Esophagus squamous epithelium (tissue), 5 donors: Measurements from ENCODE around the gene ATP8A2. TPM values are rescaled to one million over a fixed set of nuclear protein-coding genes. Genes with fewer than 3 reads are reported as not detected.

ENCODE experiments used
- DNase-seq: peaks from one replicate; lab custom pipeline; 2025; lab: John Stamatoyannopoulos, UW
- H3K27ac ChIP-seq, 4 donors: fragments of 200-600 bp; sonication (generic); one replicate each; pipeline ENCODE4 v1.5.1; 2016 to 2019; ENCODE audit warnings: mild to moderate bottlenecking in 1 of 4
- H3K27me3 ChIP-seq, 4 donors: fragments of 200-600 bp; sonication (generic); 1 replicate in 3 of 4; 2 replicates in 1 of 4; pipeline versions ENCODE4 v1.5.1 to v1.6.0; 2017 to 2021; ENCODE audit warnings: antibody characterized with exemption in 1 of 4
- H3K36me3 ChIP-seq, 3 donors: fragments of 200-600 bp; sonication (generic); one replicate each; pipeline ENCODE4 v1.5.1; 2016 to 2019
- H3K4me1 ChIP-seq, 3 donors: fragments of 200-600 bp; sonication (generic); one replicate each; pipeline ENCODE4 v1.5.1; 2017 to 2019
- H3K4me3 ChIP-seq, 4 donors: fragments of 200-600 bp; sonication (generic); 1 replicate in 3 of 4; 2 replicates in 1 of 4; pipeline ENCODE4 v1.5.1; 2016 to 2019; ENCODE audit warnings: mild to moderate bottlenecking in 2 of 4, moderate library complexity in 1 of 4
- H3K9me3 ChIP-seq, 3 donors: fragments of 200-600 bp; sonication (generic); one replicate each; pipeline ENCODE4 v1.5.1; 2016 to 2019
- POLR2A ChIP-seq, 4 donors: fragments of 450-650 bp; IDR thresholded peaks; one replicate each; pipeline ENCODE4 v1.6.1; 2017; ENCODE audit warnings: antibody characterized with exemption in 4 of 4, mild to moderate bottlenecking in 4 of 4, moderate library complexity in 3 of 4
- WGBS, 2 donors: methylation state at CpG; one replicate each; pipeline ENCODE4 v1.1.5; 2018; 5-methylcytosine and 5-hydroxymethylcytosine counted together
- intact Hi-C: fragments of 100-400 bp; cut with DNase I; formaldehyde crosslinking; loops from one replicate; pipeline ENCODE4 v1.15.0; 2022
- total RNA-seq, 4 donors: library from RNA; depleted of rRNA; stranded (reverse); fragments of >200 nt; gene quantifications; one replicate each; pipeline ENCODE4 v1.1.0, GENCODE V29; 2016
- TF ChIP-seq, protein P1 (sequence below), 6 experiments: fragments of 450-650 bp in 4 of 6; fragments of 200-600 bp in 2 of 6; sonication (generic) in 2 of 6; IDR thresholded peaks; one replicate each; pipeline ENCODE4 v1.5.1; 2016 to 2019; ENCODE audit warnings: antibody characterized with exemption in 6 of 6, mild to moderate bottlenecking in 4 of 6, moderate library complexity in 4 of 6
- donor health status: DM: yes; HTN: yes; CAD: no.

ATP8A2 gene
- total RNA-seq, 4 donors from 2014 or later = not detected

DNA sequence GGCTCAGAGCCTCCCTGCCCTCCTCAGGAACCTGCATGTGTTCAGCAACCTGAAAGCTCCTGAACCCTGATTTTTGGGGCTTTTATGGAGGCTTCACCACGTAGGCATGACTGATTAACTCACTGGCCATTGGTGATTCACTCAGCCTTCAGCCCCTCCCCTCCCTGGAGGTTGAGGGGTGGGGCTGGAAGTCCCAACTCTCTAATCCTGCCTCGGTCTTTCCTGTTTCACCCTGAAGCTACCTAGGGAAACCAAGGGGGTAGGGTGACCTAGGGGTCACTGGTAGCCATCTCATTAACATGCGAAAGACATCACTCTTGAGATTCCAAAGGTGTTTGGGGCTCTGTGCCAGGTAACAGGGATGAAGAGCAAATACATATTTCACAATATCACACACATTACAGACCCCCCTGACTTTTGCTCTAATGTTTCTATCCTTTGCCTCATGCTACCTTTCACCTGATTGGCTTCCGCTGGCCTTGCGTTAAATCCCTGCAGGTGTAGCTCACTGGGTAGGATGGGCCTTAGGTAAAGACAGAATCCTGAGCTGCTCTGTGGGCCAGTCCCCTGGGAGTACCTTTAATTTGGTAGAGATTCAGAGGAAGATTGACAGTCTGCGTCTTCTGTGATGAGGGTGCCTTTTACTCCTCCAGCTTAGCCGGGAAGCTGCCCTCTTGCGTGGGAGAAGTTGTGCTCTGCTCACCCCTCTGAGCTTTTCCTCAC, 260.6 kb downstream of the ATP8A2 start:
- Histone ChIP-seq H3K36me3 (no peaks in the 10 kb centered on the region), H3K4me1 (no peaks in the 10 kb centered on the region), H3K27ac (no peak overlapping the region), H3K27me3 (peaks cover 0 to 7% (median 0%) of the 10 kb centered on the region in 4 donors), H3K4me3 (no peak overlapping the region), H3K9me3 (no peaks in the 10 kb centered on the region)
- no peak for DNase-seq
- no peak for TF ChIP-seq POLR2A (IDR thresholded peaks at IDR 0.05)
- TF ChIP-seq, protein P1, sequence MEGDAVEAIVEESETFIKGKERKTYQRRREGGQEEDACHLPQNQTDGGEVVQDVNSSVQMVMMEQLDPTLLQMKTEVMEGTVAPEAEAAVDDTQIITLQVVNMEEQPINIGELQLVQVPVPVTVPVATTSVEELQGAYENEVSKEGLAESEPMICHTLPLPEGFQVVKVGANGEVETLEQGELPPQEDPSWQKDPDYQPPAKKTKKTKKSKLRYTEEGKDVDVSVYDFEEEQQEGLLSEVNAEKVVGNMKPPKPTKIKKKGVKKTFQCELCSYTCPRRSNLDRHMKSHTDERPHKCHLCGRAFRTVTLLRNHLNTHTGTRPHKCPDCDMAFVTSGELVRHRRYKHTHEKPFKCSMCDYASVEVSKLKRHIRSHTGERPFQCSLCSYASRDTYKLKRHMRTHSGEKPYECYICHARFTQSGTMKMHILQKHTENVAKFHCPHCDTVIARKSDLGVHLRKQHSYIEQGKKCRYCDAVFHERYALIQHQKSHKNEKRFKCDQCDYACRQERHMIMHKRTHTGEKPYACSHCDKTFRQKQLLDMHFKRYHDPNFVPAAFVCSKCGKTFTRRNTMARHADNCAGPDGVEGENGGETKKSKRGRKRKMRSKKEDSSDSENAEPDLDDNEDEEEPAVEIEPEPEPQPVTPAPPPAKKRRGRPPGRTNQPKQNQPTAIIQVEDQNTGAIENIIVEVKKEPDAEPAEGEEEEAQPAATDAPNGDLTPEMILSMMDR (IDR thresholded peaks at IDR 0.05) = no peak
- intact Hi-C loops = no loop called here
- WGBS, 2 donors = 77 to 80% methylated on average over 7 to 8 of the region's 8 CpGs

DNA sequence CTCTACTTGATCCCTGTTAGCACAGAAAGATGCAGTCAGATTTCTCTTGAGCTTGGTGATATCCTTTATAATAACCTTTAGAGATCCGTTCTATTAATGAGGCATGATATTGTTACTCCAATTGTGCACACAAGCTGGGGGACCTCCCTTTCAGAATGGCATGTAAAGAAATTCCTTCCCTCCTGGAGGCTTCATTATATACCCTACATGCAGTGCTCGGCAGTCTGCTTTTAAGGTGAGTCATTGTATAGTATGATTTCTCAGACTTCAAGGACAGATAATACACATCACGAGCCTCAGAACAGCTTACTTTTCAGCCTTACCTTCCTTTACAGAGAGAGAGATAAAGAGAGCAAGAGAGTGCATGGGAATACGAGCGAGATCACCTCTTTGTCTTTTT, 261.3 kb downstream of the ATP8A2 start:
- H3K36me3 ChIP-seq = no peaks in the 10 kb centered on the region
- 38 to 59% methylated on average over 5 of the region's 5 CpGs for WGBS, 2 donors
- H3K9me3 ChIP-seq = no peaks in the 10 kb centered on the region
- TF ChIP-seq, protein P1 (IDR thresholded peaks at IDR 0.05) = no peak
- no peak for TF ChIP-seq POLR2A (IDR thresholded peaks at IDR 0.05)
- H3K4me3 ChIP-seq = no peak overlapping the region
- no peaks in the 10 kb centered on the region for H3K4me1 ChIP-seq
- intact Hi-C loops = no loop called here
- DNase-seq = no peak
- H3K27me3 ChIP-seq = peaks cover 0 to 7% (median 0%) of the 10 kb centered on the region in 4 donors
- H3K27ac ChIP-seq = no peak overlapping the region

DNA sequence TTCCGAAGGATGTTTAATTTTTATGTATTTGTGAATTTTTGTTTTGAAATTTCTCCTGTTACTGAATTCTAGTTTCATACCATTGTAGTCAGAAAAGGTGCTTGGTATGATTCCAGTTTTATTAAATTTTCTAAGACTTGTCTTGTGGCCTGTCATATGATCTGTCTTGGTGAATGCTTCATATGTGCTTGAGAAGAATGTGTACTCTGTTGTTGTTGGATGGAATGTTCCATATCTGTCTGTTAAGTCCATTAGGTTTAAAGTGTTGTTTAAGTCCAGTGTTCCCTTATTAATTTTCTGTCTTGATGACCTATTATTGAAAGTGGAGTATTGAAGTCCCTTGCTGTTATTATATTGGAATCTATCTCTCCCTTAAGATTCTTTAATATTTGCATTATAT, 273.9 kb downstream of the ATP8A2 start:
- Histone ChIP-seq H3K27ac (no peak overlapping the region), H3K4me3 (no peak overlapping the region), H3K27me3 (no peaks in the 10 kb centered on the region), H3K4me1 (no peaks in the 10 kb centered on the region), H3K36me3 (no peaks in the 10 kb centered on the region), H3K9me3 (no peaks in the 10 kb centered on the region)
- TF ChIP-seq, protein P1 (IDR thresholded peaks at IDR 0.05) = no peak
- TF ChIP-seq POLR2A (IDR thresholded peaks at IDR 0.05) = no peak
- no peak for DNase-seq
- intact Hi-C loops = no loop called here
- 73 to 90% methylated on average over 1 of the region's 1 CpG for WGBS, 2 donors

DNA sequence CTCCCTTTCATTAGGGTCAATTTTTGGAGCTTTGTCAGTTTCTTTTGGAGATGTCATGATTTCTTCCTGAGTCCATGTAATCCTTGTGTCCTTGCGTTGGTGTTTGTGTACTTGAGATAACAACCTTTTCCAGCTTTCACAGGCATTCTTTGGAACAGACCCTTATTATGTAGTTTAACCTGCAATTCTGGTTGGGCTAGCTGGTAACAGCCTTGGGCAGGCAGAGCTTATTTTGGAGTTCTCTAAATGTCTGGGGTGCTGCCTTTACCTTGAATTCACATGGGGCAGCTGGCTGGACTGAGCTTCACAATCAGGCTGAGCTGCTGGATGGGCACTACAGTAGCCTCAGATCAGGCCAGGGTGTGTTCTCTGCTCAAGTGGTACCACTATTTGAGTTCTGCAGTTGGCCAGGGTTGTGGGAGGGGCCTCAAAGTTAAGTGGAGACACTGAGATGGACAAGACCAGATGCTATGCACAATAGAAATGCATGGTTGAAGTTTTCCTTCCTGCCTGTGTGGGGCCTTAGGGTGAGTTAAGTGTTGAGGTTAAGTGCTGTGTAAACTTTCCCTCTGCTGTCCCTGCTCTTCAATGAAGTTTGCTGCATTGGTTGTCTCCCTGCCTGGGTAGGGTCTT, 277.3 kb downstream of the ATP8A2 start:
- no peak overlapping the region for H3K4me3 ChIP-seq
- no peaks in the 10 kb centered on the region for H3K36me3 ChIP-seq
- no peak overlapping the region for H3K27ac ChIP-seq
- no peaks in the 10 kb centered on the region for H3K27me3 ChIP-seq
- no peaks in the 10 kb centered on the region for H3K4me1 ChIP-seq
- TF ChIP-seq, protein P1 (IDR thresholded peaks at IDR 0.05) = no peak
- TF ChIP-seq POLR2A (IDR thresholded peaks at IDR 0.05) = no peak
- intact Hi-C loops = no loop called here
- no peak for DNase-seq
- H3K9me3 ChIP-seq = no peaks in the 10 kb centered on the region
- WGBS, 2 donors = 50 to 73% methylated on average over 1 of the region's 1 CpG

DNA sequence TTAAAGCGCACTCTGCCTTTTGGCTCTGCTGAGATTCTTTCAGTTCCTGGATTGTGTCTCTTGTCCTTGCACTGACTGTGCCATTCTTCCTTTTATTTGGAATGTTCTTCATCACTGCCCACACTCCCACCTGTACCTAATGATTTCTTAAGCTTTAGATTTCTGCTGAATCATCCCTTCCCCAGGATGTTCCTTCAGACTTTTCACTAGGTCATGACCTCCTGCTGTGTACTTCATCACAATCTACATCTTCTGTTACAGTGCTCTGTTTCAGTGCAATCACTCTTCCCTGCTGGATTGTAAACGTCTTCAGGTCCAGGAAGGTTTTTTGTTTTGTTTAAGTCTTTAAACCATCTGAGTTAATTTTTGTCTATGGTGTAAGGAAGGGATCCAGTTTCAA, 281.0 kb downstream of the ATP8A2 start:
- DNase-seq = no peak
- Histone ChIP-seq H3K4me3 (no peak overlapping the region), H3K36me3 (no peaks in the 10 kb centered on the region), H3K27me3 (no peaks in the 10 kb centered on the region), H3K27ac (no peak overlapping the region), H3K4me1 (no peaks in the 10 kb centered on the region), H3K9me3 (no peaks in the 10 kb centered on the region)
- WGBS, 2 donors = 55 to 56% methylated on average over 2 of the region's 2 CpGs
- intact Hi-C loops = no loop called here
- TF ChIP-seq, protein P1 (IDR thresholded peaks at IDR 0.05) = no peak
- no peak for TF ChIP-seq POLR2A (IDR thresholded peaks at IDR 0.05)
